Measurements from ENCODE around the gene LACRT.

LACRT gene

DNA sequence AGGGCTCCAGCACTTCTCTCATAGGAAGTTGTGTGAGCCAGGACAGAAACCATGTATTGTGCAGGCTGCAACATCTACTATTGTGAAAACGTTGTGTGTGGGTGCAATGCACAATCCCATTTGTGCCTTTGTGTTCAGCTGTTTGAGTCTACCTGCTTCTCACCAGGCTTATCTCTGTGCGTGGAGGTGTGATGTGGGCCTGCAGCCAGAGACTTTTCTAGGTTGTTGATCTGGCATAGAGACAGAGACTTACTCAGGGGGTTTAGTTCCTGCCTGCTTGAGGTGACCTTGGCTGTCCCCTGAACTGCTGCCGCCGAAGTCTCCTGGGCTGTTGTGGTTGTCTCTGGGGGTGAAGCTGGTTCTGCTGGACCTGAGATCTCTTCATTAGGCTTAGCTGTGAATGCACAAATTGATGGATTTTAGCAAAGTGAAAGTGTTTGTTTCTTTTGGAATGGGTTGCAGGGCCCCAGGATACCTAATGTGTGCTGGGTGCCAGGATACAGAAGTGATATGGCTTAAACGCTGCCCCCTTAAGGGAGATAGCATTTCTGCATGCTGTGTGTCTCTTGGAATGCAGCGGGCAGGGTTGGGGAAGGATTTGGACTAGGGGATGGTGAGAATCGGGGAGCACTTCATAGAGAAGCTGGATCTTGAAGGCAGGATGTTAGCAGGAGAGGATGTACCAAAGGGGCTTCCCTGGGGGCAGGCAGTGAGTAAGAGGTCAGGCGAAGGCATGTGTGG lies 2.5 kb downstream of the LACRT start:
- DNase-seq: no peak
- H3K36me3 ChIP-seq: no peaks in the 10 kb centered on the region
- H3K4me3 ChIP-seq (ENCODE audit: low read depth, low read length): no peak overlapping the region
- 0 out of 2 replicates have a peak, but pooled peaks have one; percentile 11 for TF ChIP-seq CTCF (IDR thresholded peaks at IDR 0.05; ENCODE audit: low read depth, low read length)
- peaks cover 78% of the 10 kb centered on the region for H3K27me3 ChIP-seq (ENCODE audit: insufficient read depth, low read depth, severe bottlenecking)
- H3K27ac ChIP-seq: no peak overlapping the region
- H3K9me3 ChIP-seq (ENCODE audit: severe bottlenecking): peaks cover 13% of the 10 kb centered on the region

DNA sequence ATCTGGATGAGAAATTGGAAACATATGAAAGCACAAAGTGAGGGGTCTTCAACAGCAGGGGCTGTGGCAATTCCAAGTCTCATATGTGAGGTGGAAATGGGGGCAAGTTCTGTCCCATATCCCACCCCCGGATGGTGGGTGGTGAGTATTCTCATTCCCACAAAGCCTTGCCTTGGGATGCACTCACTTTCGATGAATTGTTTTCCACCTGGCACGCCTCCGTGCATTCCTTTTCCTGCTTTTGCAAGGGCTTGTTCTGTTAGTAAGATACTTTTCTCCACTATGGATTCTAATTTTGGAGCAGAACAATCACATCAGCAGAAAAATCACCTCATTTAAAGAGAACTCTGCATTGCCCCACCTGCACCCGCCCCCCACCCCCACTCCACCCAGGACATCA lies 3.1 kb downstream of the LACRT start:
- Histone ChIP-seq H3K27ac (no peak overlapping the region), H3K4me3 (ENCODE audit: low read depth, low read length) (no peak overlapping the region), H3K36me3 (no peaks in the 10 kb centered on the region), H3K9me3 (ENCODE audit: severe bottlenecking) (peaks cover 15% of the 10 kb centered on the region), H3K27me3 (ENCODE audit: insufficient read depth, low read depth, severe bottlenecking) (peaks cover 72% of the 10 kb centered on the region)
- TF ChIP-seq CTCF (IDR thresholded peaks at IDR 0.05; ENCODE audit: low read depth, low read length): no peak
- DNase-seq: no peak

GRCh38 chr12:54629925-54630324 lies 4.8 kb downstream of the LACRT start:
- no peaks in the 10 kb centered on the region for H3K36me3 ChIP-seq
- peaks cover 64% of the 10 kb centered on the region for H3K27me3 ChIP-seq (ENCODE audit: insufficient read depth, low read depth, severe bottlenecking)
- H3K4me3 ChIP-seq (ENCODE audit: low read depth, low read length): no peak overlapping the region
- H3K9me3 ChIP-seq (ENCODE audit: severe bottlenecking): peaks cover 15% of the 10 kb centered on the region
- no peak for TF ChIP-seq CTCF (IDR thresholded peaks at IDR 0.05; ENCODE audit: low read depth, low read length)
- H3K27ac ChIP-seq: no peak overlapping the region
- no peak for DNase-seq

DNA sequence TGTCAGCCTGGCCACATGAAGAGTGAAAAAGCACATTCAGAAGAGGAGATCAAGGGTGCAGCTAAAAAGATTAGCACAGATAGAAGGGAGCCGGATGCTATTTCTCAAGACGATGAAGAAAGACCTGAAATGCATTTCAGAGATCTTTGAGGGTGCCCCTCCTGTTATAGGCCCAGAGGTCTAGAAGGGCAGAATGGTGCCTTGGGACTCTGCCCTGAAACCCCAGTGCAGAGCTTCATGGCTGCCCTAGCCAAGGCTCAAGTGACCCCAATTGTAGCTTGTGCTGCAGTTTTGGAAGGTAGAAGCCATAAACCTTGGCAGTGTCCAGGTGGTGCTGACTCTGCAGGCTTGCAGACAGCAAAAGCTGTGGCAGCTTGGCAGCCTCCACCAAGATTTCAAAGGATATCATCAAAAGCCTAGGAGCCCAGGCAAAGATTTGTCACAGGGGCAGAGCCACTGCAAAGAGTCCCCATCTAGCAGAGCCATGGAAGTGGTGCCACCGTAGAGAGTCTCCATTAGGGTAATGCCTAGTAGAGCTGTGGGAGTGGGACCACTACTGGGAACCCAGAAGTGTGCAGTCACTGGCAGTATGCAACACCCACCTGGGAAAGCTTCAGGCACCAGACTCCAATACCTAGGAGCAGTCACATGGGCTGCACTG lies 6.4 kb downstream of the LACRT start:
- Histone ChIP-seq H3K4me3 (ENCODE audit: low read depth, low read length) (no peak overlapping the region), H3K27me3 (ENCODE audit: insufficient read depth, low read depth, severe bottlenecking) (peaks cover 56% of the 10 kb centered on the region), H3K36me3 (no peaks in the 10 kb centered on the region), H3K9me3 (ENCODE audit: severe bottlenecking) (peaks cover 15% of the 10 kb centered on the region), H3K27ac (no peak overlapping the region)
- TF ChIP-seq CTCF (IDR thresholded peaks at IDR 0.05; ENCODE audit: low read depth, low read length): no peak
- DNase-seq: no peak

- H3K4me3 ChIP-seq (ENCODE audit: low read depth, low read length): no peak overlapping the region
- no peak for DNase-seq
- H3K27ac ChIP-seq: no peak overlapping the region
- TF ChIP-seq CTCF (IDR thresholded peaks at IDR 0.05; ENCODE audit: low read depth, low read length): no peak
- H3K36me3 ChIP-seq: no peaks in the 10 kb centered on the region
- peaks cover 56% of the 10 kb centered on the region for H3K27me3 ChIP-seq (ENCODE audit: insufficient read depth, low read depth, severe bottlenecking)
- H3K9me3 ChIP-seq (ENCODE audit: severe bottlenecking): peaks cover 15% of the 10 kb centered on the region
Measured at GRCh38 chr12:54627304-54627703, 7.4 kb downstream of the LACRT start.

Data from WERI-Rb-1 (cell line).